Measurements from ENCODE around the gene ACTR6. TPM values are rescaled to one million over a fixed set of nuclear protein-coding genes. Genes with fewer than 3 reads are reported as not detected.
A peak's percentile ranks its signal among the peaks of the same experiment; 100 is the strongest.

The ACTR6 gene
- total RNA-seq (10 to 100 TPM; 24.1 to 46.8 (median 34.6) TPM), polyA plus RNA-seq (10 to 100 TPM; 40.2 to 43.4 TPM), total RNA-seq (15.1 reads per million, percentile 44 among the genes with 10 or more reads in this experiment)

GRCh38 chr12:100200463-100201181 lies at the start of gene ACTR6:
Gene ACTR6 (plus strand): TSS chr12:100200815. CDS start chr12:100200852, 37 bp downstream.
- no peaks in the 10 kb centered on the region for H3K27me3 Mint-ChIP-seq
- ChIA-PET POLR2A (interaction anchor here (0.6 to 2.7 kb wide), 13 partner anchors 10 to 1208 kb away, joined by 3 to 23 read pairs (median 4); partner anchors contain the start of genes DEPDC4 and SCYL2), CTCF (interaction anchor here (0.7 kb wide), 1 partner anchor 12 kb away, joined by 3 read pairs; no protein-coding TSS in a partner anchor)
- Histone ChIP-seq H3K4me3 (ENCODE audit: low read length) (peak within 1 kb of the TSS; percentile 84), H3K27ac (ENCODE audit: low read depth, low read length) (peak within 1 kb of the TSS; percentile 95), H3K9me3 (ENCODE audit: control insufficient read depth in 2 of 3, low read length in 3 of 3) (no peaks in the 10 kb centered on the region), H3K36me3 (ENCODE audit: control insufficient read depth in 2 of 3, insufficient read depth in 3 of 3, low read length in 3 of 3) (peaks cover 0 to 12% (median 0%) of the 10 kb centered on the region in 3 experiments), H3K27me3 (ENCODE audit: control insufficient read depth in 2 of 2, insufficient read depth in 2 of 2, low read length in 2 of 2) (no peaks in the 10 kb centered on the region), H3K4me1 (ENCODE audit: control insufficient read depth in 2 of 2, insufficient read depth in 2 of 2, low read length in 2 of 2) (peaks cover 10 to 27% of the 10 kb centered on the region in 2 donors)
- peak within 1 kb of the TSS; percentile 98 to 100 (median 99) for H3K27ac Mint-ChIP-seq
- H3K4me3 Mint-ChIP-seq: peak within 1 kb of the TSS; percentile 95 to 99 (median 98)
- intact Hi-C loops (cut with micrococcal nuclease): loop anchor here (1.0 to 10.0 kb wide), 11 partner anchors 36 to 1924 kb away; partner anchors contain the start of genes BLTP3B (in 2 of the 2), DEPDC4 (in 2 of the 2), NUP37 (in 2 of the 2) and PARPBP (in 2 of the 2)
- peaks cover 0 to 6% (median 0%) of the 10 kb centered on the region in 11 donors for H3K9me3 Mint-ChIP-seq
- peak; percentile 93 for ATAC-seq
- peak; percentile 91 to 99 (median 97) for DNase-seq
- peaks cover 17 to 56% (median 44%) of the 10 kb centered on the region in 7 donors for H3K4me1 Mint-ChIP-seq
- peaks cover 4 to 6% (median 5%) of the 10 kb centered on the region in 5 donors for H3K36me3 Mint-ChIP-seq

GRCh38 chr12:100151769-100152168 lies 48.8 kb upstream of the ACTR6 start:
- Histone ChIP-seq H3K36me3 (ENCODE audit: control insufficient read depth in 2 of 3, insufficient read depth in 3 of 3, low read length in 3 of 3) (no peaks in the 10 kb centered on the region), H3K4me3 (ENCODE audit: low read length) (no peak overlapping the region), H3K9me3 (ENCODE audit: control insufficient read depth in 2 of 3, low read length in 3 of 3) (no peaks in the 10 kb centered on the region), H3K27me3 (ENCODE audit: control insufficient read depth in 2 of 2, insufficient read depth in 2 of 2, low read length in 2 of 2) (no peaks in the 10 kb centered on the region), H3K27ac (ENCODE audit: low read depth, low read length) (no peak overlapping the region), H3K4me1 (ENCODE audit: control insufficient read depth in 2 of 2, insufficient read depth in 2 of 2, low read length in 2 of 2) (no peaks in the 10 kb centered on the region)
- intact Hi-C loops (cut with micrococcal nuclease): loop anchor here in 1 of 2 donors (10.0 kb wide), 1 partner anchor 253 kb away; no protein-coding TSS in a partner anchor
- no peak overlapping the region for H3K4me3 Mint-ChIP-seq
- ChIA-PET CTCF (interaction anchor here (0.7 kb wide), 1 partner anchor 21 kb away, joined by 4 read pairs; no protein-coding TSS in a partner anchor), POLR2A (interaction anchor here (1.1 kb wide), 1 partner anchor 49 kb away, joined by 3 read pairs; the partner anchor contains the start of gene ACTR6)
- H3K4me1 Mint-ChIP-seq: peaks cover 0 to 11% (median 5%) of the 10 kb centered on the region in 7 donors
- DNase-seq: no peak
- no peak overlapping the region for H3K27ac Mint-ChIP-seq
- H3K27me3 Mint-ChIP-seq: no peaks in the 10 kb centered on the region
- no peak for ATAC-seq
- H3K36me3 Mint-ChIP-seq: peaks cover 0 to 2% (median 0%) of the 10 kb centered on the region in 5 donors
- no peaks in the 10 kb centered on the region for H3K9me3 Mint-ChIP-seq

GRCh38 chr12:100153131-100153530 lies 47.5 kb upstream of the ACTR6 start:
- ATAC-seq (no peak), DNase-seq (no peak)
- intact Hi-C loops (cut with micrococcal nuclease): loop anchor here in 1 of 2 donors (10.0 kb wide), 1 partner anchor 252 kb away; no protein-coding TSS in a partner anchor
- Mint-ChIP-seq H3K36me3 (peaks cover 0 to 2% (median 0%) of the 10 kb centered on the region in 5 donors), H3K4me1 (peaks cover 0 to 11% (median 5%) of the 10 kb centered on the region in 7 donors), H3K4me3 (no peak overlapping the region), H3K27me3 (no peaks in the 10 kb centered on the region), H3K27ac (no peak overlapping the region), H3K9me3 (no peaks in the 10 kb centered on the region)
- Histone ChIP-seq H3K27me3 (ENCODE audit: control insufficient read depth in 2 of 2, insufficient read depth in 2 of 2, low read length in 2 of 2) (no peaks in the 10 kb centered on the region), H3K36me3 (ENCODE audit: control insufficient read depth in 2 of 3, insufficient read depth in 3 of 3, low read length in 3 of 3) (no peaks in the 10 kb centered on the region), H3K4me1 (ENCODE audit: control insufficient read depth in 2 of 2, insufficient read depth in 2 of 2, low read length in 2 of 2) (no peaks in the 10 kb centered on the region), H3K27ac (ENCODE audit: low read depth, low read length) (no peak overlapping the region), H3K4me3 (ENCODE audit: low read length) (no peak overlapping the region), H3K9me3 (ENCODE audit: control insufficient read depth in 2 of 3, low read length in 3 of 3) (no peaks in the 10 kb centered on the region)
- ChIA-PET POLR2A (no interaction called here), CTCF (no interaction called here)

GRCh38 chr12:100154474-100155247 lies 46.0 kb upstream of the ACTR6 start:
- peaks cover 0 to 3% (median 0%) of the 10 kb centered on the region in 5 donors for H3K36me3 Mint-ChIP-seq
- CTCF ChIA-PET: interaction anchor here (0.8 to 1.6 kb wide), 6 partner anchors 9 to 122 kb away, joined by 3 to 7 read pairs (median 6); no protein-coding TSS in a partner anchor
- Histone ChIP-seq H3K36me3 (ENCODE audit: control insufficient read depth in 2 of 3, insufficient read depth in 3 of 3, low read length in 3 of 3) (no peaks in the 10 kb centered on the region), H3K9me3 (ENCODE audit: control insufficient read depth in 2 of 3, low read length in 3 of 3) (no peaks in the 10 kb centered on the region), H3K27me3 (ENCODE audit: control insufficient read depth in 2 of 2, insufficient read depth in 2 of 2, low read length in 2 of 2) (no peaks in the 10 kb centered on the region), H3K4me3 (ENCODE audit: low read length) (no peak overlapping the region), H3K27ac (ENCODE audit: low read depth, low read length) (no peak overlapping the region), H3K4me1 (ENCODE audit: control insufficient read depth in 2 of 2, insufficient read depth in 2 of 2, low read length in 2 of 2) (no peaks in the 10 kb centered on the region)
- H3K27me3 Mint-ChIP-seq: no peaks in the 10 kb centered on the region
- peaks cover 0 to 11% (median 5%) of the 10 kb centered on the region in 7 donors for H3K4me1 Mint-ChIP-seq
- H3K4me3 Mint-ChIP-seq: no peak overlapping the region
- intact Hi-C loops (cut with micrococcal nuclease): loop anchor here (1.0 to 10.0 kb wide), 7 partner anchors 10 to 400 kb away; partner anchors contain the start of genes ACTR6 (in 1 of the 2) and BLTP3B (in 1 of the 2)
- POLR2A ChIA-PET: interaction anchor here (1.3 kb wide), 1 partner anchor 10 kb away, joined by 3 read pairs; no protein-coding TSS in a partner anchor
- no peaks in the 10 kb centered on the region for H3K9me3 Mint-ChIP-seq
- peak; percentile 77 for ATAC-seq
- peak overlapping the region in 1 of 9 donors; percentile 64 for H3K27ac Mint-ChIP-seq
- peak; percentile 28 to 78 (median 51) for DNase-seq

GRCh38 chr12:100156731-100157426 lies 43.7 kb upstream of the ACTR6 start:
- DNase-seq (no peak), ATAC-seq (no peak)
- H3K27me3 Mint-ChIP-seq: no peaks in the 10 kb centered on the region
- CTCF ChIA-PET: no interaction called here
- Histone ChIP-seq H3K4me1 (ENCODE audit: control insufficient read depth in 2 of 2, insufficient read depth in 2 of 2, low read length in 2 of 2) (no peaks in the 10 kb centered on the region), H3K4me3 (ENCODE audit: low read length) (no peak overlapping the region), H3K36me3 (ENCODE audit: control insufficient read depth in 2 of 3, insufficient read depth in 3 of 3, low read length in 3 of 3) (no peaks in the 10 kb centered on the region), H3K27ac (ENCODE audit: low read depth, low read length) (no peak overlapping the region), H3K9me3 (ENCODE audit: control insufficient read depth in 2 of 3, low read length in 3 of 3) (no peaks in the 10 kb centered on the region), H3K27me3 (ENCODE audit: control insufficient read depth in 2 of 2, insufficient read depth in 2 of 2, low read length in 2 of 2) (no peaks in the 10 kb centered on the region)
- H3K9me3 Mint-ChIP-seq: no peaks in the 10 kb centered on the region
- intact Hi-C loops (cut with micrococcal nuclease): loop anchor here in 1 of 2 donors (10.0 kb wide), 1 partner anchor 248 kb away; no protein-coding TSS in a partner anchor
- POLR2A ChIA-PET: no interaction called here
- peaks cover 0 to 6% (median 3%) of the 10 kb centered on the region in 5 donors for H3K36me3 Mint-ChIP-seq
- peaks cover 0 to 11% (median 5%) of the 10 kb centered on the region in 7 donors for H3K4me1 Mint-ChIP-seq
- H3K27ac Mint-ChIP-seq: peak overlapping the region in 1 of 9 donors; percentile 29
- no peak overlapping the region for H3K4me3 Mint-ChIP-seq

All from naive thymus-derived CD4-positive, alpha-beta T cell (primary cell).